ENCODE results near the gene C12orf76. TPM values are rescaled to one million over a fixed set of nuclear protein-coding genes. Genes with fewer than 3 reads are reported as not detected.

C12orf76 gene
- total and polyA plus RNA-seq, 2 of the 13 experiments (the other 11 are each of a cell fraction or from before 2014, with no cell fraction given) = 15.8 to 38.4 TPM

DNA sequence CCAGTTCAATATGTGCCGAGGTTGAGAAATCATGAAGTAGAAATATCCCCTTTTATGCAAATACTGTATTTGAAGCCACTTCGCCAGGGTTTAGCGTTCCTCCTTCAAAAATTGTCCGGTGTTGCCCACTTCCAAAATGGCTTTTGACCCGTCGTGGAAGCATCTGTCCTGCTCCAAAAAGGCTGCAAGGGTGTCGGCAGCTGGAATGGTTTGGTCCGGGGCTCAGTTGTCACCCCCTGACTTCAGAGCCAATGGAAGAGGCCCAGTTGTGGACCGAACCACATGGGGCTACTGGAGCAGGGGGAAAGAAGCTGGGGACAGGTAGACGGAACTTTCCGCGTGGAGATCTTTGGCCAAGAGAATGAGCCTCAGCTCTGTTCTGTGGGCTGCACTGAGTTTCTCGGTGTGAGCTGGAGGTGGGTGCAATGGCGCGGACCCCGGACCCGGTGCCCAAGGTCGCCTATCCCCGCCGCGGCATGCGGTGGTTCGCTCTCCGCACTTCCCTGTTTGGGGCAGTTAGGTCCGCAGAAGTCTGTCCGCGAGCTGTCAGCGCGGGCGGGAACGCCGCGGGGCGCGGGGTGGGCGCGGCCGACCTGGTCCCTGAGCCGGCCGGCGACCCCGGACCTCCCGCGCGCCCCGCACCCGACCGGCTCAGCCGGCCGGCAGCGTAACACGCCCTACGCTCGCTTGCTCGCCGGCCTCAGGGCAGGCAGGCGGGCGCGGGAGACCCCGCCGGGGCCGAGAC is 49.2 kb downstream of the C12orf76 start, which contains the start of gene ANKRD13A (continued):
- TF ChIP-seq, protein P1, sequence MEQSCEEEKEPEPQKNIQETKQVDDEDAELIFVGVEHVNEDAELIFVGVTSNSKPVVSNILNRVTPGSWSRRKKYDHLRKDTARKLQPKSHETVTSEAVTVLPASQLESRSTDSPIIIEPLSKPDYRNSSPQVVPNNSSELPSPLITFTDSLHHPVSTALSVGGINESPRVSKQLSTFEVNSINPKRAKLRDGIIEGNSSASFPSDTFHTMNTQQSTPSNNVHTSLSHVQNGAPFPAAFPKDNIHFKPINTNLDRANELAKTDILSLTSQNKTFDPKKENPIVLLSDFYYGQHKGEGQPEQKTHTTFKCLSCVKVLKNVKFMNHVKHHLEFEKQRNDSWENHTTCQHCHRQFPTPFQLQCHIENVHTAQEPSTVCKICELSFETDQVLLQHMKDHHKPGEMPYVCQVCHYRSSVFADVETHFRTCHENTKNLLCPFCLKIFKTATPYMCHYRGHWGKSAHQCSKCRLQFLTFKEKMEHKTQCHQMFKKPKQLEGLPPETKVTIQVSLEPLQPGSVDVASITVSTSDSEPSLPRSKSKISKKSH (CRISPR knock-in tag; IDR thresholded peaks at IDR 0.05; ENCODE audit: borderline replicate concordance) = peak; percentile 89
- TF ChIP-seq CHD2 (IDR thresholded peaks at IDR 0.05; ENCODE audit: low read depth, low read length) (no peak), ZNF160 (CRISPR knock-in tag; IDR thresholded peaks at IDR 0.05) (no peak), ARNTL (CRISPR knock-in tag; IDR thresholded peaks at IDR 0.05) (peak; percentile 19), MLLT10 (CRISPR knock-in tag; IDR thresholded peaks at IDR 0.05) (no peak), ATF4 (CRISPR knock-in tag; IDR thresholded peaks at IDR 0.05) (no peak), POLR2AphosphoS2 (IDR thresholded peaks at IDR 0.05; ENCODE audit: low read depth, low read length) (no peak), SMARCE1 (IDR thresholded peaks at IDR 0.05; ENCODE audit: borderline replicate concordance) (no peak), ZNF512B (CRISPR knock-in tag; IDR thresholded peaks at IDR 0.05; ENCODE audit: borderline replicate concordance) (no peak), CERS6 (CRISPR knock-in tag; IDR thresholded peaks at IDR 0.05) (no peak), ZNF546 (CRISPR knock-in tag; conservative IDR thresholded peaks at IDR 0.05) (no peak), ZBTB4 (CRISPR knock-in tag; IDR thresholded peaks at IDR 0.05; ENCODE audit: borderline replicate concordance) (peak; percentile 74; the same call in 1 of the 2 replicates), CHCHD3 (CRISPR knock-in tag; IDR thresholded peaks at IDR 0.05) (no peak), GPN1 (CRISPR knock-in tag; IDR thresholded peaks at IDR 0.05; ENCODE audit: borderline replicate concordance) (no peak)
- TF ChIP-seq, protein P2, sequence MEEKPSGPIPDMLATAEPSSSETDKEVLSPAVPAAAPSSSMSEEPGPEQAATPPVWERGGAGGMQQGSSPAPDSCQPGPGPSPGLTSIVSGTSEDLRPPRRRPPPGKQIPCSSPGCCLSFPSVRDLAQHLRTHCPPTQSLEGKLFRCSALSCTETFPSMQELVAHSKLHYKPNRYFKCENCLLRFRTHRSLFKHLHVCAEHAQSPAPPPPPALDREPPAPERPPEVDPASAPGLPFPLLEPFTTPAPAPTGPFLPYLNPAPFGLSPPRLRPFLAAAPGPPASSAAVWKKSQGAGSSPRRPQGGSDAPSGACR (CRISPR knock-in tag; IDR thresholded peaks at IDR 0.05) = peak; percentile 90; the same call in 1 of the 2 replicates
- TF ChIP-seq, protein P3, sequence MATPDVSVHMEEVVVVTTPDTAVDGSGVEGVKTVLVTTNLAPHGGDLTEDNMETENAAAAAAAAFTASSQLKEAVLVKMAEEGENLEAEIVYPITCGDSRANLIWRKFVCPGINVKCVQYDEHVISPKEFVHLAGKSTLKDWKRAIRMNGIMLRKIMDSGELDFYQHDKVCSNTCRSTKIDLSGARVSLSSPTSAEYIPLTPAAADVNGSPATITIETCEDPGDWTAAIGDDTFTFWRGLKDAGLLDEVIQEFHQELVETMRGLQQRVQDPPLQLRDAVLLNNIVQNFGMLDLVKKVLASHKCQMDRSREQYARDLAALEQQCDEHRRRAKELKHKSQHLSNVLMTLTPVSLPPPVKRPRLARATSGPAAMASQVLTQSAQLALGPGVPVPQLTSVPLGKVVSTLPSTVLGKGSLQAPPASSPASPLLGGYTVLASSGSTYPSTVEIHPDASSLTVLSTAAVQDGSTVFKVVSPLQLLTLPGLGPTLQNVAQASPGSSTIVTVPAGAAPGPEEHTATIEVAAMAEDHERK (CRISPR knock-in tag; IDR thresholded peaks at IDR 0.05; ENCODE audit: low read depth) = no peak

Measured in HepG2 (cell line).